Measurements from ENCODE around the gene SYK.

DNA sequence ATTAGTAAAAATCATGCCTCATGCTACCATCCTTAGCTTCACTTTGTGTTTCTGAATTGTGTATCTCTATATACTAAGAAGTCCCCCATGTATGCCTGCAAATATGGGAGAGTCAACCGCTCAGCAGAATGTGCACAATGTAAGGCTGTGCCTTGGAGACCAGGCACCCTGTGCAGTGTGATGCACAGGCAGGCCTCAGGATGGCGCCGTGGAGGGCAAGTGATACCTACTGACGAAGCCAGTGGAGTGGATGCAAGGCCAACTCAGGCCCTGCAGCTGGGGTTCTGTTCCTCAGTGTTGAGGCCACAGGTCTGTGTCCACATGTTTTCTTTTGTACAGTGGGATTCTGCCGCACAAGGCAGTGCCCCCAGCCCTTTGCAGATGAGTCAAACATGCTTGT is 28.4 kb downstream of the SYK start:
- TF ChIP-seq, protein P1, sequence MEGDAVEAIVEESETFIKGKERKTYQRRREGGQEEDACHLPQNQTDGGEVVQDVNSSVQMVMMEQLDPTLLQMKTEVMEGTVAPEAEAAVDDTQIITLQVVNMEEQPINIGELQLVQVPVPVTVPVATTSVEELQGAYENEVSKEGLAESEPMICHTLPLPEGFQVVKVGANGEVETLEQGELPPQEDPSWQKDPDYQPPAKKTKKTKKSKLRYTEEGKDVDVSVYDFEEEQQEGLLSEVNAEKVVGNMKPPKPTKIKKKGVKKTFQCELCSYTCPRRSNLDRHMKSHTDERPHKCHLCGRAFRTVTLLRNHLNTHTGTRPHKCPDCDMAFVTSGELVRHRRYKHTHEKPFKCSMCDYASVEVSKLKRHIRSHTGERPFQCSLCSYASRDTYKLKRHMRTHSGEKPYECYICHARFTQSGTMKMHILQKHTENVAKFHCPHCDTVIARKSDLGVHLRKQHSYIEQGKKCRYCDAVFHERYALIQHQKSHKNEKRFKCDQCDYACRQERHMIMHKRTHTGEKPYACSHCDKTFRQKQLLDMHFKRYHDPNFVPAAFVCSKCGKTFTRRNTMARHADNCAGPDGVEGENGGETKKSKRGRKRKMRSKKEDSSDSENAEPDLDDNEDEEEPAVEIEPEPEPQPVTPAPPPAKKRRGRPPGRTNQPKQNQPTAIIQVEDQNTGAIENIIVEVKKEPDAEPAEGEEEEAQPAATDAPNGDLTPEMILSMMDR (IDR thresholded peaks at IDR 0.05): no peak
- TF ChIP-seq POLR2A (IDR thresholded peaks at IDR 0.05): no peak
- no peak for TF ChIP-seq POLR2AphosphoS5 (IDR thresholded peaks at IDR 0.05)

Measured in stomach (tissue), 4 donors.